PC-3 (cell line): ENCODE data around the gene SLC19A1. TPM values are rescaled to one million over a fixed set of nuclear protein-coding genes. Genes with fewer than 3 reads are reported as not detected.

Experiments
- ATAC-seq: fragments of 200-7000 bp; cut with Tn5 transposase; 2 replicates; pipeline ENCODE4 v1.9.1; 2020; ENCODE audit warnings: mild to moderate bottlenecking, moderate library complexity
- BruUV-seq: library from RNA; stranded (reverse); fragments of 400-500 nt; replicated peaks from 2 replicates; lab custom pipeline; 2021; lab: Mats Ljungman, UMichigan
- CTCF ChIA-PET: fragments of 300-600 bp; sonication (Branson Sonifier 250); formaldehyde crosslinking; loops from one replicate; lab custom pipeline; 2022; ENCODE audit warnings: antibody characterized with exemption; lab: Charles Lee
- POLR2A ChIA-PET: fragments of 300-600 bp; sonication (Branson Sonifier 250); formaldehyde crosslinking; loops from one replicate; lab custom pipeline; 2022; ENCODE audit warnings: antibody characterized with exemption; ENCODE audit not compliant: unreplicated experiment; lab: Charles Lee
- DNase-seq: peaks from one replicate; pipeline ENCODE4 v3.0.0-alpha.2; 2015
- H2AFZ ChIP-seq: fragments of 300-600 bp; sonication (generic); 2 replicates; pipeline ENCODE4 v1.6.0; 2016; ENCODE audit warnings: antibody characterized with exemption, low read length
- H3F3A ChIP-seq: fragments of 300-600 bp; sonication (generic); one replicate; pipeline ENCODE4 v1.6.0; 2017; ENCODE audit warnings: antibody characterized with exemption, low read length, control low read depth, mild to moderate bottlenecking; ENCODE audit not compliant: unreplicated experiment
- H3K27ac ChIP-seq: fragments of 300-600 bp; sonication (generic); 2 replicates; pipeline ENCODE4 v1.5.1; 2016; ENCODE audit warnings: mild to moderate bottlenecking, low read length
- H3K27me3 ChIP-seq: fragments of 300-600 bp; sonication (generic); 2 replicates; pipeline ENCODE4 v1.6.1; 2016; ENCODE audit warnings: low read length, mixed read lengths
- H3K36me3 ChIP-seq: fragments of 300-600 bp; sonication (generic); 2 replicates; pipeline ENCODE4 v1.6.1; 2016; ENCODE audit warnings: low read depth, mixed run types, low read length, mixed read lengths
- H3K4me1 ChIP-seq: fragments of 300-600 bp; sonication (generic); 2 replicates; pipeline ENCODE4 v1.5.1; 2016; ENCODE audit warnings: low read length; ENCODE audit not compliant: insufficient read depth
- H3K4me2 ChIP-seq: fragments of 300-600 bp; sonication (generic); 2 replicates; pipeline ENCODE4 v1.6.0; 2016; ENCODE audit warnings: low read length
- H3K4me3 ChIP-seq: fragments of 300-600 bp; sonication (generic); 2 replicates; pipeline ENCODE4 v1.5.1; 2016; ENCODE audit warnings: mild to moderate bottlenecking, low read length, mixed read lengths
- H3K79me2 ChIP-seq: fragments of 300-600 bp; sonication (generic); 2 replicates; pipeline ENCODE4 v1.6.1; 2017; ENCODE audit warnings: low read length, mixed read lengths
- H3K9ac ChIP-seq: fragments of 300-600 bp; sonication (generic); 2 replicates; pipeline ENCODE4 v1.6.0; 2016; ENCODE audit warnings: mild to moderate bottlenecking, low read length
- H3K9me2 ChIP-seq: fragments of 300-600 bp; sonication (generic); replicated peaks from 2 replicates; pipeline ENCODE4 v1.6.1; 2016; ENCODE audit warnings: mixed run types, low read length, mixed read lengths
- H3K9me3 ChIP-seq: fragments of 300-600 bp; sonication (generic); 2 replicates; pipeline ENCODE4 v1.6.1; 2016; ENCODE audit warnings: low read length, mixed read lengths
- H4K20me1 ChIP-seq: fragments of 300-600 bp; sonication (generic); 2 replicates; pipeline ENCODE4 v1.6.1; 2016; ENCODE audit warnings: low read length, mixed read lengths
- EZH2 ChIP-seq: fragments of 300-600 bp; sonication (generic); IDR thresholded peaks from one replicate; pipeline ENCODE4 v1.6.1; 2017; ENCODE audit warnings: antibody characterized with exemption, mild to moderate bottlenecking, low read length; ENCODE audit not compliant: unreplicated experiment
- EZH2phosphoT487 ChIP-seq: fragments of 300-600 bp; sonication (generic); IDR thresholded peaks from 2 replicates; pipeline ENCODE4 v1.6.1; 2018; ENCODE audit warnings: mild to moderate bottlenecking, antibody characterized with exemption, low read length, borderline replicate concordance
- intact Hi-C: fragments of 100-400 bp; cut with micrococcal nuclease; formaldehyde crosslinking; loops from 2 replicates; pipeline ENCODE4 v1.9.0; 2023
- total RNA-seq: library from RNA; depleted of rRNA; stranded (reverse); fragments of >200 nt; gene quantifications from 2 replicates; pipeline ENCODE4 v1.2.3, GENCODE V29; 2014
- TF ChIP-seq, protein P1 (sequence below): fragments of 300-600 bp; sonication (generic); conservative IDR thresholded peaks from 2 replicates; pipeline ENCODE4 v1.5.1; 2017; ENCODE audit warnings: antibody characterized with exemption, low read depth, mild to moderate bottlenecking, low read length

Gene SLC19A1
- total RNA-seq, 1 experiment from 2014 or later: 54.2 TPM

GRCh38 chr21:45486443-45487160 lies 55.6 kb downstream of the SLC19A1 start:
- Histone ChIP-seq H3K4me3 (no peak overlapping the region), H3K4me2 (no peak overlapping the region), H3K4me1 (no peaks in the 10 kb centered on the region), H2AFZ (no peak overlapping the region), H3K27ac (no peak overlapping the region), H3F3A (no peaks in the 10 kb centered on the region), H3K27me3 (no peaks in the 10 kb centered on the region), H4K20me1 (no peaks in the 10 kb centered on the region), H3K9me2 (no peaks in the 10 kb centered on the region), H3K9me3 (no peaks in the 10 kb centered on the region), H3K36me3 (0 out of 2 replicates have a peak, but pooled peaks cover under 1% of the 10 kb centered on the region), H3K79me2 (no peaks in the 10 kb centered on the region), H3K9ac (no peak overlapping the region)
- POLR2A ChIA-PET: no interaction called here
- ATAC-seq: no peak
- TF ChIP-seq, protein P1, sequence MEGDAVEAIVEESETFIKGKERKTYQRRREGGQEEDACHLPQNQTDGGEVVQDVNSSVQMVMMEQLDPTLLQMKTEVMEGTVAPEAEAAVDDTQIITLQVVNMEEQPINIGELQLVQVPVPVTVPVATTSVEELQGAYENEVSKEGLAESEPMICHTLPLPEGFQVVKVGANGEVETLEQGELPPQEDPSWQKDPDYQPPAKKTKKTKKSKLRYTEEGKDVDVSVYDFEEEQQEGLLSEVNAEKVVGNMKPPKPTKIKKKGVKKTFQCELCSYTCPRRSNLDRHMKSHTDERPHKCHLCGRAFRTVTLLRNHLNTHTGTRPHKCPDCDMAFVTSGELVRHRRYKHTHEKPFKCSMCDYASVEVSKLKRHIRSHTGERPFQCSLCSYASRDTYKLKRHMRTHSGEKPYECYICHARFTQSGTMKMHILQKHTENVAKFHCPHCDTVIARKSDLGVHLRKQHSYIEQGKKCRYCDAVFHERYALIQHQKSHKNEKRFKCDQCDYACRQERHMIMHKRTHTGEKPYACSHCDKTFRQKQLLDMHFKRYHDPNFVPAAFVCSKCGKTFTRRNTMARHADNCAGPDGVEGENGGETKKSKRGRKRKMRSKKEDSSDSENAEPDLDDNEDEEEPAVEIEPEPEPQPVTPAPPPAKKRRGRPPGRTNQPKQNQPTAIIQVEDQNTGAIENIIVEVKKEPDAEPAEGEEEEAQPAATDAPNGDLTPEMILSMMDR: no peak
- no peak for TF ChIP-seq EZH2
- TF ChIP-seq EZH2phosphoT487: no peak
- intact Hi-C loops: no loop called here
- CTCF ChIA-PET: no interaction called here
- no peak for DNase-seq
- no TSS peak for BruUV-seq

- TF ChIP-seq, protein P1: no peak
- no peak for TF ChIP-seq EZH2phosphoT487
- no peak for TF ChIP-seq EZH2
- no peaks in the 10 kb centered on the region for H3K27me3 ChIP-seq
- CTCF ChIA-PET: no interaction called here
- no peaks in the 10 kb centered on the region for H3K79me2 ChIP-seq
- POLR2A ChIA-PET: no interaction called here
- H2AFZ ChIP-seq: no peak overlapping the region
- ATAC-seq: no peak
- H3K36me3 ChIP-seq: 0 out of 2 replicates have a peak, but pooled peaks cover 2% of the 10 kb centered on the region
- H3K4me3 ChIP-seq: no peak overlapping the region
- H3K9me3 ChIP-seq: no peaks in the 10 kb centered on the region
- no peak overlapping the region for H3K27ac ChIP-seq
- H3K9me2 ChIP-seq: no peaks in the 10 kb centered on the region
- H4K20me1 ChIP-seq: no peaks in the 10 kb centered on the region
- H3K4me1 ChIP-seq: no peaks in the 10 kb centered on the region
- no peaks in the 10 kb centered on the region for H3F3A ChIP-seq
- H3K9ac ChIP-seq: no peak overlapping the region
- intact Hi-C loops: no loop called here
- H3K4me2 ChIP-seq: no peak overlapping the region
- no TSS peak for BruUV-seq
- DNase-seq: no peak
Observed at GRCh38 chr21:45485686-45486442, 56.4 kb downstream of the SLC19A1 start.
